K562 (cell line): ENCODE data around the gene DDX39A. TPM values are rescaled to one million over a fixed set of nuclear protein-coding genes. Genes with fewer than 3 reads are reported as not detected.
A peak's percentile ranks its signal among the peaks of the same experiment; 100 is the strongest.

Experiments used
- CBX8 ChIP-seq: fragments of 200-600 bp; sonication (generic); IDR thresholded peaks from 2 replicates; pipeline ENCODE4 v1.6.1; 2012; ENCODE audit warnings: borderline replicate concordance, mixed run types, low read depth, mild to moderate bottlenecking, moderate library complexity, mixed read lengths, low read length, control low read depth, inconsistent platforms; ENCODE audit not compliant: poor library complexity, severe bottlenecking; ENCODE audit errors: extremely low read depth
- FOXP1 ChIP-seq: sonication (generic); formaldehyde crosslinking; IDR thresholded peaks from 2 replicates; pipeline ENCODE4 v1.8.0; 2022; ENCODE audit warnings: mild to moderate bottlenecking, missing genetic modification reagents
- HNRNPLL ChIP-seq: fragments of 200-400 bp; formaldehyde crosslinking; IDR thresholded peaks from 2 replicates; pipeline ENCODE4 v1.6.1; 2017; ENCODE audit warnings: low read length, low read depth, mild to moderate bottlenecking; ENCODE audit not compliant: poor library complexity, severe bottlenecking
- NCOA2 ChIP-seq, 2 experiments: fragments of 450-650 bp; IDR thresholded peaks; 2 replicates each; pipeline ENCODE4 v1.6.1; 2018; ENCODE audit warnings: mild to moderate bottlenecking in 2 of 2, moderate library complexity in 1 of 2; ENCODE audit not compliant: partially characterized antibody in 2 of 2
- SIN3B ChIP-seq: fragments of 450-650 bp; IDR thresholded peaks from 2 replicates; pipeline ENCODE4 v1.6.1; 2017; ENCODE audit warnings: low read depth, mild to moderate bottlenecking, moderate library complexity
- SMARCE1 ChIP-seq: fragments of 450-650 bp; IDR thresholded peaks from 2 replicates; pipeline ENCODE4 v1.7.1; 2016; ENCODE audit warnings: mild to moderate bottlenecking
- ZNF316 ChIP-seq: fragments of 450-650 bp; IDR thresholded peaks from 2 replicates; pipeline ENCODE4 v1.6.1; 2016
- ZNF589 ChIP-seq: fragments of 200-800 bp; sonication (Bioruptor generic); IDR thresholded peaks from 2 replicates; pipeline ENCODE4 v1.6.1; 2016; ENCODE audit warnings: low read depth, missing genetic modification characterization, missing compliant biosample characterization
- ZNF766 ChIP-seq: fragments of 200-800 bp; sonication (Bioruptor generic); conservative IDR thresholded peaks from 2 replicates; pipeline ENCODE4 v1.6.1; 2016; ENCODE audit warnings: missing genetic modification characterization, missing compliant biosample characterization
- ZNF785 ChIP-seq: fragments of 250-450 bp; sonication (Bioruptor Pico); IDR thresholded peaks from 2 replicates; pipeline ENCODE4 v1.4.0; 2020; ENCODE audit warnings: mild to moderate bottlenecking
- polyA plus RNA-seq, 8 experiments: library from polyadenylated mRNA; depleted of rRNA in 4 of 8; stranded (reverse) in 5 of 8; unstranded in 3 of 8; fragments of >200 nt; fragmentation: Nextera tagmentation in 2 of 8; fragmentation: Illumina TruSeq in 1 of 8; extraction: Ambion mirVana in 2 of 8; extraction: Trizol in 1 of 8; gene quantifications; 2 replicates each; pipeline versions ENCODE4 v1.2.1 to v1.2.3, GENCODE V29; 2011 to 2014; ENCODE audit warnings: inconsistent platforms in 1 of 8, missing spikeins in 1 of 8
- total RNA-seq, 7 experiments: library from RNA; depleted of rRNA in 6 of 7; stranded (reverse); fragments of >200 nt in 6 of 7; fragmentation: Illumina TruSeq in 2 of 7; extraction: Trizol in 2 of 7; gene quantifications; 2 replicates each; pipeline versions ENCODE4 v1.2.1 to v1.2.3, GENCODE V29; 2011 to 2021; ENCODE audit warnings: low replicate concordance in 1 of 7
- TF ChIP-seq, protein P1 (sequence below): fragments of 450-650 bp; IDR thresholded peaks from 2 replicates; pipeline ENCODE4 v1.6.1; 2017; ENCODE audit warnings: mild to moderate bottlenecking, moderate library complexity
- TF ChIP-seq, protein P2 (sequence below): fragments of 250-450 bp; sonication (Bioruptor Pico); IDR thresholded peaks from 2 replicates; pipeline ENCODE4 v1.4.0; 2020
- TF ChIP-seq, protein P3 (sequence below): fragments of 200-400 bp; formaldehyde crosslinking; IDR thresholded peaks from 2 replicates; pipeline ENCODE4 v1.6.1; 2017; ENCODE audit warnings: mild to moderate bottlenecking, low read depth, low read length, moderate library complexity
- TF ChIP-seq, protein P4 (sequence below), 2 experiments: fragments of 200-800 bp in 1 of 2; sonication (Bioruptor generic) in 1 of 2; sonication (generic) in 1 of 2; formaldehyde crosslinking in 1 of 2; IDR thresholded peaks in 1 of 2; conservative IDR thresholded peaks in 1 of 2; 2 replicates each; pipeline versions ENCODE4 v1.5.0 to v1.6.1; 2016 to 2020; ENCODE audit warnings: missing compliant biosample characterization in 1 of 2, missing genetic modification characterization in 1 of 2, missing genetic modification reagents in 1 of 2

The DDX39A gene
- total and polyA plus RNA-seq, 9 of the 15 experiments (the other 6 are each of a cell fraction or from before 2014, with no cell fraction given): 90.3 to 250 (median 188) TPM

DNA sequence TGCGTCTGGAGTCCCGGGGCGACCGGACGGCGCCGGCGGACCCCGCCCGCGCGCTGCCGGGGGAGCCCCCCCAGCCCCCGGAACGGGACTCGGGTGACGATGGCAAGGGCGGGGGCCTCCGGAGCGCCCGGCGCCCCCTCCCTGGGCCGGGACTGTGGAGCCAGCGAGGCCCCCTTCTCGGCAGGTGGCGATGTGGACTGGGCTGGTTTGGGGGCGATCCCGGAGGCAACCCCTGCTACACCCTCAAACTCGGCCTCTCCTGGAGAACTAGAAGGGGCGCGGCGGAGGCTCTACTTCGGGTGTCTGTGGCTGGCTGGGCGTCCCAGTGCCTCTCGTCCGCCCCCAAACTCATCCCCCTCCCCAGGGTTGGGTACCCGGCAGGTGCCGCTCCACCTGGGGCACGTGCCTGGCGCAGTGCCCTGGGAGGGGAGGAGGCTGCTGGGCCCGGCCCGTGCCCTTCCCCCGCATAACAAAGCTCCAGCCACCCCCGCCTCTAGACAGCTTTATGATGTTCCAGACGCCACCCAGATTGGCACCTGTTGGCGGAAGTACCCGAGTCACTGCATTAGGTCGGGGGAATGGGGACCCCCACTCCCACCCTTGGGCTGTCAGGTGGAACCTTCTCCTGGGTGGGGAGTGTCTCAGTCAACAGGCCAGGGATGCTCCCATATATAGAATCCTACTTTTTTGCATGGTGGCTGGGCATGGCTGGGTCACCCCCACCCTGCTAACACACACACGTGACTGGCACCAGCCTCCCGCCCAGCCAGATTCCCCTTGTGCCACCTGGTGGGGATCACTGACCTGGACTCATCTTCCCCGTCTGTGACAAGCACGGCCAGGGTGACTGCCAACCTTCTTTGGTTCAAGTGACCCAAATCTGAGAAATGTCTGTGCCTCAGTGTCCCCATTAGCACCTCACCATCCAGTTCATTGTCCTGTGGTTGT, 14.7 kb upstream of the DDX39A start (continued):
- TF ChIP-seq, protein P1, sequence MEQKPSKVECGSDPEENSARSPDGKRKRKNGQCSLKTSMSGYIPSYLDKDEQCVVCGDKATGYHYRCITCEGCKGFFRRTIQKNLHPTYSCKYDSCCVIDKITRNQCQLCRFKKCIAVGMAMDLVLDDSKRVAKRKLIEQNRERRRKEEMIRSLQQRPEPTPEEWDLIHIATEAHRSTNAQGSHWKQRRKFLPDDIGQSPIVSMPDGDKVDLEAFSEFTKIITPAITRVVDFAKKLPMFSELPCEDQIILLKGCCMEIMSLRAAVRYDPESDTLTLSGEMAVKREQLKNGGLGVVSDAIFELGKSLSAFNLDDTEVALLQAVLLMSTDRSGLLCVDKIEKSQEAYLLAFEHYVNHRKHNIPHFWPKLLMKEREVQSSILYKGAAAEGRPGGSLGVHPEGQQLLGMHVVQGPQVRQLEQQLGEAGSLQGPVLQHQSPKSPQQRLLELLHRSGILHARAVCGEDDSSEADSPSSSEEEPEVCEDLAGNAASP: no peak
- TF ChIP-seq, protein P2, sequence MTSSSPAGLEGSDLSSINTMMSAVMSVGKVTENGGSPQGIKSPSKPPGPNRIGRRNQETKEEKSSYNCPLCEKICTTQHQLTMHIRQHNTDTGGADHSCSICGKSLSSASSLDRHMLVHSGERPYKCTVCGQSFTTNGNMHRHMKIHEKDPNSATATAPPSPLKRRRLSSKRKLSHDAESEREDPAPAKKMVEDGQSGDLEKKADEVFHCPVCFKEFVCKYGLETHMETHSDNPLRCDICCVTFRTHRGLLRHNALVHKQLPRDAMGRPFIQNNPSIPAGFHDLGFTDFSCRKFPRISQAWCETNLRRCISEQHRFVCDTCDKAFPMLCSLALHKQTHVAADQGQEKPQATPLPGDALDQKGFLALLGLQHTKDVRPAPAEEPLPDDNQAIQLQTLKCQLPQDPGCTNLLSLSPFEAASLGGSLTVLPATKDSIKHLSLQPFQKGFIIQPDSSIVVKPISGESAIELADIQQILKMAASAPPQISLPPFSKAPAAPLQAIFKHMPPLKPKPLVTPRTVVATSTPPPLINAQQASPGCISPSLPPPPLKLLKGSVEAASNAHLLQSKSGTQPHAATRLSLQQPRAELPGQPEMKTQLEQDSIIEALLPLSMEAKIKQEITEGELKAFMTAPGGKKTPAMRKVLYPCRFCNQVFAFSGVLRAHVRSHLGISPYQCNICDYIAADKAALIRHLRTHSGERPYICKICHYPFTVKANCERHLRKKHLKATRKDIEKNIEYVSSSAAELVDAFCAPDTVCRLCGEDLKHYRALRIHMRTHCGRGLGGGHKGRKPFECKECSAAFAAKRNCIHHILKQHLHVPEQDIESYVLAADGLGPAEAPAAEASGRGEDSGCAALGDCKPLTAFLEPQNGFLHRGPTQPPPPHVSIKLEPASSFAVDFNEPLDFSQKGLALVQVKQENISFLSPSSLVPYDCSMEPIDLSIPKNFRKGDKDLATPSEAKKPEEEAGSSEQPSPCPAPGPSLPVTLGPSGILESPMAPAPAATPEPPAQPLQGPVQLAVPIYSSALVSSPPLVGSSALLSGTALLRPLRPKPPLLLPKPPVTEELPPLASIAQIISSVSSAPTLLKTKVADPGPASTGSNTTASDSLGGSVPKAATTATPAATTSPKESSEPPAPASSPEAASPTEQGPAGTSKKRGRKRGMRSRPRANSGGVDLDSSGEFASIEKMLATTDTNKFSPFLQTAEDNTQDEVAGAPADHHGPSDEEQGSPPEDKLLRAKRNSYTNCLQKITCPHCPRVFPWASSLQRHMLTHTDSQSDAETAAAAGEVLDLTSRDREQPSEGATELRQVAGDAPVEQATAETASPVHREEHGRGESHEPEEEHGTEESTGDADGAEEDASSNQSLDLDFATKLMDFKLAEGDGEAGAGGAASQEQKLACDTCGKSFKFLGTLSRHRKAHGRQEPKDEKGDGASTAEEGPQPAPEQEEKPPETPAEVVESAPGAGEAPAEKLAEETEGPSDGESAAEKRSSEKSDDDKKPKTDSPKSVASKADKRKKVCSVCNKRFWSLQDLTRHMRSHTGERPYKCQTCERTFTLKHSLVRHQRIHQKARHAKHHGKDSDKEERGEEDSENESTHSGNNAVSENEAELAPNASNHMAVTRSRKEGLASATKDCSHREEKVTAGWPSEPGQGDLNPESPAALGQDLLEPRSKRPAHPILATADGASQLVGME: 0 out of 2 replicates have a peak, but pooled peaks have one; percentile 13
- TF ChIP-seq FOXP1 (CRISPR knock-in tag) (0 out of 2 replicates have a peak, but pooled peaks have one; percentile 27), ZNF785 (CRISPR knock-in tag) (no peak), ZNF766 (no peak), NCOA2 (IDR thresholded peaks at IDR 0.05; ENCODE audit: partially characterized antibody in 2 of 2) (no peak), ZNF316 (no peak), CBX8 (no peak), SIN3B (peak; percentile 59; the same call in 1 of the 2 replicates), HNRNPLL (peak; percentile 6), SMARCE1 (no peak), ZNF589 (no peak)
- TF ChIP-seq, protein P3, sequence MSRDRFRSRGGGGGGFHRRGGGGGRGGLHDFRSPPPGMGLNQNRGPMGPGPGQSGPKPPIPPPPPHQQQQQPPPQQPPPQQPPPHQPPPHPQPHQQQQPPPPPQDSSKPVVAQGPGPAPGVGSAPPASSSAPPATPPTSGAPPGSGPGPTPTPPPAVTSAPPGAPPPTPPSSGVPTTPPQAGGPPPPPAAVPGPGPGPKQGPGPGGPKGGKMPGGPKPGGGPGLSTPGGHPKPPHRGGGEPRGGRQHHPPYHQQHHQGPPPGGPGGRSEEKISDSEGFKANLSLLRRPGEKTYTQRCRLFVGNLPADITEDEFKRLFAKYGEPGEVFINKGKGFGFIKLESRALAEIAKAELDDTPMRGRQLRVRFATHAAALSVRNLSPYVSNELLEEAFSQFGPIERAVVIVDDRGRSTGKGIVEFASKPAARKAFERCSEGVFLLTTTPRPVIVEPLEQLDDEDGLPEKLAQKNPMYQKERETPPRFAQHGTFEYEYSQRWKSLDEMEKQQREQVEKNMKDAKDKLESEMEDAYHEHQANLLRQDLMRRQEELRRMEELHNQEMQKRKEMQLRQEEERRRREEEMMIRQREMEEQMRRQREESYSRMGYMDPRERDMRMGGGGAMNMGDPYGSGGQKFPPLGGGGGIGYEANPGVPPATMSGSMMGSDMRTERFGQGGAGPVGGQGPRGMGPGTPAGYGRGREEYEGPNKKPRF: no peak
- TF ChIP-seq, protein P4, sequence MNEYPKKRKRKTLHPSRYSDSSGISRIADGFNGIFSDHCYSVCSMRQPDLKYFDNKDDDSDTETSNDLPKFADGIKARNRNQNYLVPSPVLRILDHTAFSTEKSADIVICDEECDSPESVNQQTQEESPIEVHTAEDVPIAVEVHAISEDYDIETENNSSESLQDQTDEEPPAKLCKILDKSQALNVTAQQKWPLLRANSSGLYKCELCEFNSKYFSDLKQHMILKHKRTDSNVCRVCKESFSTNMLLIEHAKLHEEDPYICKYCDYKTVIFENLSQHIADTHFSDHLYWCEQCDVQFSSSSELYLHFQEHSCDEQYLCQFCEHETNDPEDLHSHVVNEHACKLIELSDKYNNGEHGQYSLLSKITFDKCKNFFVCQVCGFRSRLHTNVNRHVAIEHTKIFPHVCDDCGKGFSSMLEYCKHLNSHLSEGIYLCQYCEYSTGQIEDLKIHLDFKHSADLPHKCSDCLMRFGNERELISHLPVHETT (CRISPR knock-in tag; conservative IDR thresholded peaks at IDR 0.05 in 1 of 2, IDR thresholded peaks at IDR 0.05 in 1 of 2): 0 out of 4 replicates have a peak, but pooled peaks of 1 of the 2 experiments have one; percentile 13
